GM12878 (cell line): ENCODE data around the gene HOXD12.

Experiments used
- BRCA1 ChIP-seq: IDR thresholded peaks from 2 replicates; pipeline ENCODE4 v1.6.1; 2011; ENCODE audit warnings: low read depth, low read length, improper control_type of control experiment
- CTCF ChIP-seq, 3 experiments: IDR thresholded peaks in 2 of 3; conservative IDR thresholded peaks in 1 of 3; 2 replicates each; pipeline ENCODE4 v1.5.1; 2011; ENCODE audit warnings: low read depth in 3 of 3, low read length in 3 of 3, mild to moderate bottlenecking in 3 of 3, control low read depth in 2 of 3, moderate library complexity in 2 of 3, inconsistent platforms in 1 of 3, mixed read lengths in 1 of 3; ENCODE audit not compliant: control insufficient read depth in 2 of 3, insufficient read depth in 1 of 3; ENCODE audit errors: extremely low read depth in 1 of 3
- E2F8 ChIP-seq: fragments of 450-650 bp; IDR thresholded peaks from 2 replicates; pipeline ENCODE4 v1.6.1; 2018; ENCODE audit warnings: mild to moderate bottlenecking, low read depth, moderate library complexity; ENCODE audit not compliant: partially characterized antibody
- EZH2 ChIP-seq: IDR thresholded peaks from 2 replicates; pipeline ENCODE4 v1.6.1; 2012; ENCODE audit warnings: low read depth, mild to moderate bottlenecking, control low read depth, inconsistent platforms, low read length, borderline replicate concordance; ENCODE audit not compliant: control insufficient read depth
- JUNB ChIP-seq: IDR thresholded peaks from 2 replicates; pipeline ENCODE4 v1.6.1; 2016; ENCODE audit warnings: antibody characterized with exemption, mild to moderate bottlenecking
- NBN ChIP-seq: fragments of 450-650 bp; IDR thresholded peaks from 2 replicates; pipeline ENCODE4 v1.6.1; 2016
- TAF1 ChIP-seq: IDR thresholded peaks from 2 replicates; pipeline ENCODE4 v1.6.1; 2011; ENCODE audit warnings: mild to moderate bottlenecking, low read depth, low read length, borderline replicate concordance
- YY1 ChIP-seq: IDR thresholded peaks from 2 replicates; pipeline ENCODE4 v1.6.1; 2011; ENCODE audit warnings: low read depth, mild to moderate bottlenecking, low read length
- ZBTB11 ChIP-seq: fragments of 450-650 bp; formaldehyde crosslinking; IDR thresholded peaks from 2 replicates; pipeline ENCODE4 v1.5.0; 2022; ENCODE audit warnings: mild to moderate bottlenecking, missing genetic modification characterization

- TF ChIP-seq CTCF (IDR thresholded peaks at IDR 0.05 in 2 of 3, conservative IDR thresholded peaks at IDR 0.05 in 1 of 3; ENCODE audit: control insufficient read depth in 2 of 3, extremely low read depth in 1 of 3, insufficient read depth in 1 of 3, low read depth in 3 of 3, low read length in 3 of 3): no peak
- no peak for TF ChIP-seq EZH2
- no peak for TF ChIP-seq TAF1
- no peak for TF ChIP-seq ZBTB11 (CRISPR knock-in tag)
- no peak for TF ChIP-seq JUNB
- TF ChIP-seq NBN: no peak
- no peak for TF ChIP-seq BRCA1
- no peak for TF ChIP-seq YY1
- no peak for TF ChIP-seq E2F8
These were observed 43.2 kb upstream of the HOXD12 start for GRCh38 chr2:176056406-176056805.
